Hematopoietic multipotent progenitor cell treated with erythropoietin and hydrocortisone succinate and interleukin-3 and kit ligand, for 15 days (in vitro differentiated cells): Measurements from ENCODE around the gene SDR9C7.

ENCODE experiments used
- DNase-seq: peaks from one replicate; pipeline ENCODE4 v3.0.0-alpha.2; 2015; ENCODE audit warnings: low spot score

Gene SDR9C7

DNA sequence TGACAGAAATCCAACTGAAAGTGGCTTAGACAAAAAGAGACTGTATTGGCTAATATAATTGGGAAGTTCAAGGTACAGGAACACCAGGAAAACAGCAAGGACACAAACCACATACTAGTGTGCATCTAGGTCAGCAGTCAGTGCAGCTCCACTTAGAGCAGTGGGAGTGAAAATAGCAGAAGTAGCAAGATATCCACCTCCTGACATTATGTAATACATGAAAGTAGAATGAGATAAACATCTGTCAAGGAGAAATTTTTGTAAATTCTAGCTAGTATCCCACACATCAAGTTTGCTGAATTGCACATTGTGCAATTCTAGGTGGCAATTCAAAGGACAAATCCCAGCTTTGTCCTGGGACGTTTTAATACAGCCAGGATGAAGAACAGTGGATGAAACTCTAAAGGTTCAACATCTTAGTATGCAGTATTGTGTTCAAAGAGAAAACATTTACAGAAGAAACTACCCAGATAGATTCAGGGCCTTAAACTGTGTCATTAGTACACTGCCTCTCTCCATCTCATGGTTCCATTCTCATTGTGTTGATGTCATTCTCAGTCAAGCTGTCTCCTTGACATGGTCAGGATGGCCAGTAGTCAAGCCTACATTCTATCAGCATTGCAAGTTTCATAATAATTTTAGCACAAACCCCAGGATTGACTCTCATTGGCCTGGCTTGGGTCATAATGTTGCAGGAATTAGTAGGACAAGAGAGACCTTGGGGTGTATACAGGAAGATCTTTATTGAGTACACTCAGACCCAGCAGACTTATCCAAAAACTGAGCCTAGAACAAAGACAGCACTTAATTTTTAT is 56.8 kb downstream of the SDR9C7 start:
- DNase-seq: peak; percentile 61

- no peak for DNase-seq
Measured at GRCh38 chr12:56874821-56875220, 59.4 kb downstream of the SDR9C7 start.

DNA sequence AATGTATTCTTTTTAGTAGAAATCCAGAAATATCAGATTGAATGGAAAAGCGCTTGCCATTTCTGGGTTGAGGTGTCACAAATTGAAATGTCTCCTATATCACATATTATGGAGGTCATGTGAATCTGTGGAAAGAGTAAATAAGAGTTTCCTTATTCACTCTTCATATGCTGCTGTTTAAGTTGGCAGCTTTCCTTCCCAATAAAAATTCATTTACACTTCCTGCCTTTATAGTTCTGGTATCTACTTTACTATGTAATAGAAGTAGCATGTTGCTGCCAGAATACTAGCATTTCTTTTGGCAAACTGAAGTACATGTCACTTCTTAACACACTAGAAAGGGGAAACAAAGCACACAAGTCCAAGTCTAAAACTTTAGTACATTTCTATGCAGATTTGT is 60.8 kb downstream of the SDR9C7 start:
- no peak for DNase-seq
